ENCODE results near the gene MYO19.
"Not testable (repeated sequence)": the region's sequence is repeated elsewhere in the genome, so short reads cannot be mapped to it uniquely, and the experiment has no call there.

MYO19 gene

GRCh38 chr17:36468903-36469635 lies 65.6 kb downstream of the MYO19 start:
- DNase-seq: peak in 2 of 56 donors; percentile 4 to 7

DNA sequence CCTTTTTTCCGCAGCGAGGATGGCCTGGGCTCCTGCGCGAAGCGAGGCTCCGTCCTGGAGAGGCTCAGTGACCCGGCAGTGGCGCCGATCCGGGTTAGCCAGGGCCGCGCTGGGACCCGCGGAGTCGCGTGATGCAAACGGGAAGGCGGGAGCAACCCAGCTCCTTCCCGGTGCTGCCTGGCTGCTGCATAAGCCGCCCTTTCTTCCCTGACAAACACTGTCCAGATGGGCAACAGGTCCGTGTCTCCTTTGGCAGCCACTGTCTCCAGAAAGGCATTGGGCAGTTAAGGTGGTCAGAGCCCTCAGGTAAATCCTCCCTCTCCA lies 69.9 kb downstream of the MYO19 start:
- DNase-seq: no peak

- DNase-seq: peak in 16 of 56 donors; percentile 1 to 33 (median 19)
These were observed 70.5 kb downstream of the MYO19 start for GRCh38 chr17:36463916-36464764.

- no peak for DNase-seq
These were observed 73.1 kb downstream of the MYO19 start for GRCh38 chr17:36461330-36462110.

DNA sequence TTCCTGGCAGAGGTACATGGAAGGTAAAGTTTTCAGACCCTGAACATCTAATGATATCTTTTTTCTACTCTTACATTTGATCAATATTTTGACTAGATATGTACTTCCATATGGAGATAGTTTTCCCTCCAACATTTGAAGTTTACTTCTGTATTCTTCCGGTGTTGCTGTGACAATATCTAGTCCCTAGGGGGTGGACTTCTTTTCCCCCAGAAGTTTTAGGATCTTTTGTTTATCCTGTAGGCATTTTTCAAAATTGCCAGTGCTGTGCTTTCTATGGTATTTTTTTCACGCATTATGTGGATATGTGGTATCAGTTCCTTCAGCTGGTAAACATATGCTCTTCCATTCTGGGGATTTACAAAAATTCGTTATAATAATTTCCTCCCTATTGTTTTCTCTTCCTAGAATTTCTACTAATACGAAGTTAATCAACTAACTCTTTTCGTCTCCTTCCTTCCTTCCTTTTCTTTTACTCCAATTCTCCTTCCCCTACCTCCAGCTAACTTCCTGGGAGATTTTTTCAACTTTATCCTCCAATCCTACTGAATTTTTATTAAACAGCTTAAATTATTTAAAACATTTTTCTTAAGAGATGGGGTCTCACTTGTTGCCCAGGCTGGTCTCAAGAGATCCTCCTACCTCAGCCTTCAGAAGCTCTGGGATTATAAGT lies 74.3 kb downstream of the MYO19 start:
- no peak for DNase-seq

DNA sequence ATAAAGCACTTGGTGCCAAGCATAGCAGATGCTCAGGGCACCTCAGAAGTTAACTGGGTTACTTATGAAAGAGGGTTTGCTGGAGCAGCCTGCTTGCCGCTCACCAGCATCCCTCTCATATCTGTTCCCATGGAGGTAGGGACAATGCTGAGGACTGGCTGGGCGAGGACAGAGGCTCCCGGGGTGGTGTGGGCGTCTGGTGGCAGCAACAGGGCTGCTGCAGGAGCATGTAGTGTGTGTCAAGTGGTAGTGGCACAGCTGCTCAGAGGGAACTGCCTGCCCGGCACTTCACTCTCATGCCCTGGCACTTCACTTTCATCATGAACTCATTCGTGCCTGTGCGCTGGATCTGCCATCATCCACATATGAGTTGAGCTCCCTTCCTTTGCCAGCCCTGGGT lies 75.1 kb downstream of the MYO19 start:
- no peak for DNase-seq

DNA sequence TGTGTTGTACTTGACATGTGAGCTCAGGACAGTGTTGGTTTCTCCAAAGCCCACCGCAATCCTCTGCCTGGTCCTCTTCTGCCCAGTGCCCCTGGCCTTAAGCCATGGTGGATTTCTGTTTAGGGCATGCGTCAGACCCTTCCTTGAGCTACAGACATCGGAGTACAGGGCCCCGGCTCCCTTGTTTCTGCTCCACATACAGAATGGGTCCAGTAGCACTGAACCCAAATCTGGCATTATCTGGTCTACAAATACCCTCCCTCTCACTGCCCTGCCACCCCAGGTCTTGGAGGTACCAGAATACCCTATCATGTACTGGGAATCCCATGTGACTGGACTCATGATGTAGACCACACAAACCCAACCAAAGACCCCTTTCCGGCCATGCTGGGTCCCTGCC lies 75.6 kb downstream of the MYO19 start:
- no peak for DNase-seq

DNA sequence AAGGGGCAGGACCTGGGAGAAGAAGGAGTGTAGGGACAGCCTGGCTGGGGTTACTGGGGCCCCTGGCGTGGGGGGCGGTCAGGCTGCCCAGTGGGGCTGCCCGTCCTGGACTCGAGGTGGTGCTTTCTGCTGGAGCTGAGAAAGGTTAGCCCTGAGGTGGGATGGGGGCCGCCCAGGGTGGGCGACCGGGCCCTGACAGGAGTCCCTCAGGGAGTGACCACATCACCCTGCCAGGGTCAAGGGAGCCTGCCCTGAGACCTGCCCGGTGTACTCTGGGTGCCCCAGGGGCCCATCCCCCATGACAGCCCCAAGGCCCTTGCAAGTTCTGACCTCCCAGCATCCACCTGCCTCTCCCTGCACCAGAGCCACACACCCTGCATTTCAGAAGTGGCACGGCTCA lies 77.0 kb downstream of the MYO19 start:
- not testable (repeated sequence) for DNase-seq

DNA sequence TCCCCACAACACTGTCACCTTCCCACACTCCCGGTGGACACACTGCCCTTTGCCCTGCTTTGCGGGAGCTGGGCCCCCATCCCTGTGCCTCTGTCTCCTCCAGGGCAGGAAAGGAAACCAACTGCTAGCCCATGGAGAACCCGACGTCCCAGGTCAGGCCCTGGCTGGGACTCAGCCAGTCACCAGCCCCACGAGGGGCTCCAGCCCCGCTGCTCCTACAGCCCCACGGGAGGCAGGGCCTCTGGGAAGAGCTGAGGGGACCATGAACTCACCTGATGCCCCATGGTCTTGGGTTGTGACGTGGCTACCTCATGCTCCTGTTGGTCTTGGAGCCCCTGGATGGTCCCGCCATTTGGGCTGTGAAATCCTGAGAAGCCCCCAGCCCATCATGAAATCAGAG lies 81.8 kb downstream of the MYO19 start:
- DNase-seq: not testable (repeated sequence)

- DNase-seq: not testable (repeated sequence)
These were observed 84.7 kb downstream of the MYO19 start for GRCh38 chr17:36449997-36450396.
